K562 (cell line): Measurements from ENCODE around the gene GADD45GIP1. TPM values are rescaled to one million over a fixed set of nuclear protein-coding genes. Genes with fewer than 3 reads are reported as not detected.

Experiments
- ARID4B ChIP-seq: sonication (generic); formaldehyde crosslinking; IDR thresholded peaks from 2 replicates; pipeline ENCODE4 v1.8.0; 2022; ENCODE audit warnings: mild to moderate bottlenecking, missing genetic modification reagents
- BCOR ChIP-seq: fragments of 450-650 bp; IDR thresholded peaks from 2 replicates; pipeline ENCODE4 v1.6.1; 2016
- CTBP1 ChIP-seq: fragments of 450-650 bp; IDR thresholded peaks from 2 replicates; pipeline ENCODE4 v1.6.1; 2016; ENCODE audit warnings: borderline replicate concordance
- CTCFL ChIP-seq: IDR thresholded peaks from 2 replicates; pipeline ENCODE4 v1.6.1; 2011; ENCODE audit warnings: borderline replicate concordance, low read depth, mild to moderate bottlenecking, moderate library complexity, low read length; ENCODE audit not compliant: insufficient read depth, poor library complexity, severe bottlenecking
- HDGF ChIP-seq: fragments of 450-650 bp; IDR thresholded peaks from 2 replicates; pipeline ENCODE4 v1.6.1; 2016
- NFIC ChIP-seq: fragments of 450-650 bp; IDR thresholded peaks from 2 replicates; pipeline ENCODE4 v1.6.1; 2017; ENCODE audit warnings: mild to moderate bottlenecking, inconsistent platforms
- PHF20 ChIP-seq: fragments of 450-650 bp; IDR thresholded peaks from 2 replicates; pipeline ENCODE4 v1.6.1; 2018; ENCODE audit not compliant: partially characterized antibody
- YBX1 ChIP-seq: fragments of 450-650 bp; IDR thresholded peaks from 2 replicates; pipeline ENCODE4 v1.7.1; 2016; ENCODE audit warnings: mild to moderate bottlenecking
- ZMIZ1 ChIP-seq, 2 experiments: fragments of 150-350 bp in 1 of 2; IDR thresholded peaks; 2 replicates each; pipeline ENCODE4 v1.6.1; 2012 to 2016; ENCODE audit warnings: low read depth in 2 of 2, low read length in 2 of 2, mild to moderate bottlenecking in 1 of 2, moderate library complexity in 1 of 2
- ZNF395 ChIP-seq: fragments of 200-800 bp; sonication (Bioruptor generic); IDR thresholded peaks from 2 replicates; pipeline ENCODE4 v1.6.1; 2017; ENCODE audit warnings: missing genetic modification characterization, missing compliant biosample characterization
- ZNF445 ChIP-seq: fragments of 250-450 bp; sonication (Bioruptor Pico); IDR thresholded peaks from 2 replicates; pipeline ENCODE4 v1.4.0; 2020; ENCODE audit warnings: low read depth, mild to moderate bottlenecking, moderate library complexity
- ZNF584 ChIP-seq: fragments of 200-800 bp; sonication (Bioruptor generic); IDR thresholded peaks from 2 replicates; pipeline ENCODE4 v1.6.1; 2016; ENCODE audit warnings: low read depth, mild to moderate bottlenecking, missing genetic modification characterization, missing compliant biosample characterization
- ZNF764 ChIP-seq: fragments of 250-450 bp; sonication (Bioruptor Pico); IDR thresholded peaks from 2 replicates; pipeline ENCODE4 v1.4.0; 2020; ENCODE audit warnings: low read depth, mild to moderate bottlenecking, moderate library complexity
- polyA plus RNA-seq, 8 experiments: library from polyadenylated mRNA; depleted of rRNA in 4 of 8; stranded (reverse) in 5 of 8; unstranded in 3 of 8; fragments of >200 nt; fragmentation: Nextera tagmentation in 2 of 8; fragmentation: Illumina TruSeq in 1 of 8; extraction: Ambion mirVana in 2 of 8; extraction: Trizol in 1 of 8; gene quantifications; 2 replicates each; pipeline versions ENCODE4 v1.2.1 to v1.2.3, GENCODE V29; 2011 to 2014; ENCODE audit warnings: inconsistent platforms in 1 of 8, missing spikeins in 1 of 8
- total RNA-seq, 7 experiments: library from RNA; depleted of rRNA in 6 of 7; stranded (reverse); fragments of >200 nt in 6 of 7; fragmentation: Illumina TruSeq in 2 of 7; extraction: Trizol in 2 of 7; gene quantifications; 2 replicates each; pipeline versions ENCODE4 v1.2.1 to v1.2.3, GENCODE V29; 2011 to 2021; ENCODE audit warnings: low replicate concordance in 1 of 7

The GADD45GIP1 gene
- total and polyA plus RNA-seq, 9 of the 15 experiments (the other 6 are each of a cell fraction or from before 2014, with no cell fraction given), result 5.1 to 161 (median 29.2) TPM

GRCh38 chr19:12937927-12938778 is 18.9 kb downstream of the GADD45GIP1 start, which contains the start of gene CALR (continued):
- peak; percentile 98 for TF ChIP-seq ARID4B (CRISPR knock-in tag)
- peak; percentile 38 for TF ChIP-seq PHF20
- no peak for TF ChIP-seq ZNF764 (CRISPR knock-in tag)
- no peak for TF ChIP-seq YBX1
- TF ChIP-seq HDGF, result no peak
- TF ChIP-seq BCOR, result peak; percentile 80
- TF ChIP-seq CTBP1, result peak; percentile 45; the same call in 1 of the 2 replicates
- TF ChIP-seq ZMIZ1 (IDR thresholded peaks at IDR 0.05; ENCODE audit: low read depth in 2 of 2, low read length in 2 of 2), result peak in 1 of 2 experiments; percentile 67; a peak in 1 of 4 replicates
- no peak for TF ChIP-seq ZNF445 (CRISPR knock-in tag)
- TF ChIP-seq CTCFL, result peak; percentile 9
- TF ChIP-seq ZNF584 (CRISPR knock-in tag), result no peak
- TF ChIP-seq NFIC, result peak; percentile 73
- TF ChIP-seq ZNF395 (CRISPR knock-in tag), result peak; percentile 47; the same call in 1 of the 2 replicates
